IPS DF 6.9 (cell line): Measurements from ENCODE around the gene PDIK1L.
"Not testable (repeated sequence)": the region's sequence is repeated elsewhere in the genome, so short reads cannot be mapped to it uniquely, and the experiment has no call there.

Source experiments
- DNase-seq: peaks from one replicate; pipeline ENCODE4 v3.0.0-alpha.2; 2013; ENCODE audit warnings: low read depth, low spot score
- H3K27ac ChIP-seq: one replicate; pipeline ENCODE4 v1.5.1; 2013; ENCODE audit warnings: low read length, control low read depth
- H3K27me3 ChIP-seq: 2 replicates; pipeline ENCODE4 v1.6.1; 2013; ENCODE audit warnings: mild to moderate bottlenecking, low read length; ENCODE audit not compliant: control insufficient read depth, insufficient read depth
- H3K36me3 ChIP-seq: 2 replicates; pipeline ENCODE4 v1.6.1; 2013; ENCODE audit warnings: low read length; ENCODE audit not compliant: control insufficient read depth, insufficient read depth
- H3K4me1 ChIP-seq: 2 replicates; pipeline ENCODE4 v1.6.1; 2013; ENCODE audit warnings: low read length; ENCODE audit not compliant: control insufficient read depth, insufficient read depth
- H3K4me3 ChIP-seq: 2 replicates; pipeline ENCODE4 v1.5.1; 2013; ENCODE audit warnings: mild to moderate bottlenecking, low read length
- H3K9me3 ChIP-seq: 2 replicates; pipeline ENCODE4 v1.6.1; 2013; ENCODE audit warnings: low read length, inconsistent platforms; ENCODE audit not compliant: control insufficient read depth, insufficient read depth
- WGBS: extraction: QIAGEN DNeasy Blood & Tissue Kit; methylation state at CpG from one replicate; pipeline ENCODE4 v1.1.7; 2013; ENCODE audit warnings: mixed read lengths, missing lambda C conversion rate; ENCODE audit not compliant: insufficient read length, insufficient coverage; 5-methylcytosine and 5-hydroxymethylcytosine counted together

The PDIK1L gene

GRCh38 chr1:26102526-26102925, 9.1 kb upstream of the PDIK1L start:
- no peaks in the 10 kb centered on the region for H3K27me3 ChIP-seq
- H3K36me3 ChIP-seq = no peaks in the 10 kb centered on the region
- no peaks in the 10 kb centered on the region for H3K4me1 ChIP-seq
- no peak overlapping the region for H3K4me3 ChIP-seq
- no peak for DNase-seq
- WGBS = no CpG with 5 or more reads among the region's 2 CpGs
- H3K27ac ChIP-seq = no peak overlapping the region
- H3K9me3 ChIP-seq = no peaks in the 10 kb centered on the region

- DNase-seq, H3K9me3 ChIP-seq, H3K4me1 ChIP-seq, H3K36me3 ChIP-seq, H3K4me3 ChIP-seq, H3K27ac ChIP-seq, H3K27me3 ChIP-seq: not testable (repeated sequence)
- no CpG with 5 or more reads among the region's 5 CpGs for WGBS
Measured at GRCh38 chr1:26105226-26105548, 6.4 kb upstream of the PDIK1L start.

- no peaks in the 10 kb centered on the region for H3K36me3 ChIP-seq
- no peaks in the 10 kb centered on the region for H3K4me1 ChIP-seq
- no CpG with 5 or more reads among the region's 5 CpGs for WGBS
- no peaks in the 10 kb centered on the region; the same call in 1 of the 2 replicates for H3K27me3 ChIP-seq
- H3K4me3 ChIP-seq = no peak overlapping the region
- H3K9me3 ChIP-seq = no peaks in the 10 kb centered on the region
- no peak for DNase-seq
- no peak overlapping the region for H3K27ac ChIP-seq
Measured at GRCh38 chr1:26109229-26110164, 2.1 kb upstream of the PDIK1L start.

- Histone ChIP-seq H3K9me3 (no peaks in the 10 kb centered on the region), H3K27ac (no peak overlapping the region), H3K4me3 (peak overlapping the region; percentile 88), H3K36me3 (no peaks in the 10 kb centered on the region), H3K4me1 (no peaks in the 10 kb centered on the region), H3K27me3 (no peaks in the 10 kb centered on the region; the same call in 1 of the 2 replicates)
- no peak for DNase-seq
- no CpG with 5 or more reads among the region's 85 CpGs for WGBS
Measured at GRCh38 chr1:26110731-26111529, 694 bp upstream of the PDIK1L start.

DNA sequence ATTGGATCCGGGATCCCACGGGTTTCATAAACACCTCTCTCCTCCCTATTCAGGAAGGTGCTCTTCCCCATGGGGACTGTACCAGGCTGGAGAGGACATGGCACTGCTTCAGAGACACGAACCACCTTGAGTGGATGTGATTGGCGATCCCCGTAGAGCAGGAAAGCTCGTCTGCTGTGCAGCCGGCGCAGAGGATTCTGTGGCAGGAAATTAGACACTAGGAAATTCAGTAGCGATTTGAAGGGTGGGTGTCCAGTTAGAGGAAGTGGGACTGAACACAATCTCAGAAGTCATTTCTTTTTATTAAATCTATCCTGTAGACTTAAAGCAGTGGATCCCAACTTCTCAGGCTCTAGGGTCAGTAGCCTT, 767 bp downstream of the PDIK1L start:
- Histone ChIP-seq H3K36me3 (no peaks in the 10 kb centered on the region), H3K4me3 (peak overlapping the region; percentile 88; the same call in 1 of the 2 replicates), H3K4me1 (no peaks in the 10 kb centered on the region), H3K9me3 (no peaks in the 10 kb centered on the region), H3K27me3 (no peaks in the 10 kb centered on the region; the same call in 1 of the 2 replicates), H3K27ac (no peak overlapping the region)
- no peak for DNase-seq
- no CpG with 5 or more reads among the region's 9 CpGs for WGBS

GRCh38 chr1:26114165-26114927, 2.7 kb downstream of the PDIK1L start:
- Histone ChIP-seq H3K36me3 (no peaks in the 10 kb centered on the region), H3K4me3 (no peak overlapping the region)
- WGBS = no CpG with 5 or more reads among the region's 12 CpGs

GRCh38 chr1:26119892-26120608, 8.4 kb downstream of the PDIK1L start:
- H3K36me3 ChIP-seq = no peaks in the 10 kb centered on the region; the same call in 1 of the 2 replicates
- H3K27me3 ChIP-seq = no peaks in the 10 kb centered on the region
- no peaks in the 10 kb centered on the region for H3K9me3 ChIP-seq
- no peak overlapping the region for H3K4me3 ChIP-seq
- H3K4me1 ChIP-seq = no peaks in the 10 kb centered on the region
- WGBS = no CpG with 5 or more reads among the region's 9 CpGs
- DNase-seq = no peak
- no peak overlapping the region for H3K27ac ChIP-seq

More at GRCh38 chr1:26114165-26114927, 2.7 kb downstream of the PDIK1L start:
- no peak overlapping the region for H3K27ac ChIP-seq
- H3K4me1 ChIP-seq = no peaks in the 10 kb centered on the region
- no peak for DNase-seq
- no peaks in the 10 kb centered on the region for H3K9me3 ChIP-seq
- no peaks in the 10 kb centered on the region; the same call in 1 of the 2 replicates for H3K27me3 ChIP-seq

DNA sequence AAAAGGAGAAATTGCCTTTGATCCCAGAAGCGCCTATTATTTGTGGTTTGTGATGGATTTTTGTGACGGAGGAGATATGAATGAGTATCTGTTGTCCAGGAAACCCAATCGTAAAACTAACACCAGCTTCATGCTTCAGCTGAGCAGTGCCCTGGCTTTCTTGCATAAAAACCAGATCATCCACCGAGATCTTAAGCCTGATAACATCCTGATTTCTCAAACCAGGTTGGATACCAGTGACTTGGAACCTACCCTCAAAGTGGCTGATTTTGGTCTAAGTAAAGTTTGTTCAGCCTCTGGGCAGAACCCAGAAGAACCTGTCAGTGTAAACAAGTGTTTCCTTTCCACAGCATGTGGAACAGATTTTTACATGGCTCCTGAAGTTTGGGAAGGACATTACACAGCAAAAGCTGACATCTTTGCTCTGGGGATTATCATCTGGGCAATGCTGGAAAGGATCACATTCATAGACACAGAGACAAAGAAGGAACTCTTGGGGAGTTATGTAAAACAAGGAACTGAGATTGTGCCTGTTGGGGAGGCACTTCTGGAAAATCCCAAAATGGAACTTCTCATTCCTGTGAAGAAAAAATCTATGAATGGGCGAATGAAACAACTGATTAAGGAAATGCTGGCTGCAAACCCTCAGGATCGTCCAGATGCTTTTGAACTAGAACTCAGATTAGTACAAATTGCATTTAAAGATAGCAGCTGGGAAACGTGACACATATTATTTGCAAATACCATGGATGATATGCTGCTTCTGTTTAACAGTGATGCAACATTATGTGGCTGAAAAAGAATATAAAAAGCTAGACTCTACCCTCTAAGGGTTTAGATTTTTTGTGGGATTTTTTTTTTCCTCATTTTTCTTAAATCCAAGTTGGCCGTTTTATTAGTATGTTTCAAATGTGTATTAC, 10.5 kb downstream of the PDIK1L start:
- no peak for DNase-seq
- no peaks in the 10 kb centered on the region; the same call in 1 of the 2 replicates for H3K36me3 ChIP-seq
- H3K4me1 ChIP-seq = no peaks in the 10 kb centered on the region
- H3K27me3 ChIP-seq = no peaks in the 10 kb centered on the region
- H3K4me3 ChIP-seq = no peak overlapping the region
- 100% methylated on average over 1 of the region's 8 CpGs for WGBS
- no peaks in the 10 kb centered on the region for H3K9me3 ChIP-seq
- no peak overlapping the region for H3K27ac ChIP-seq
